ENCODE data around the gene PACRG. TPM values are rescaled to one million over a fixed set of nuclear protein-coding genes. Genes with fewer than 3 reads are reported as not detected.

The PACRG gene
- total and polyA plus RNA-seq, 9 donors = 1.2 to 2.7 (median 1.9) TPM

DNA sequence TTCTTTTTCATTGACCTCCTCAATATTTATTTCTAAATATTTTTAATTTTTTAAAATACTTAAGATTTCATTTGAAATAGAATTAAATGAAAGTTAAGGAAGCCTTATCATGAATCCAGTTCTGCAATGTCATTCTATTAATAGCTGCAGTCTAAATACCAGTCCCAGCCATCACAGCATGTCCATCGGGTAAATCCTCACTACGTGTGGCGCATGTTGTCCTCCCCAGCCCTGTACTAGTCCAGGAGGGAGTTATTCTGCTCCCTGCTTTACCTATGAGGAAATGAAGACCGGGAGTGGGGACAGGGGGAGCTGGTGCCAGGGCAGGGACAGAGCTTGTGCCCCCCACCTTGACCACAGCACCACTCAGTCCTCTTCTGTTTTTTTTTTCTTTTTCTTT is 561.7 kb downstream of the PACRG start:
- peak; percentile 45 for DNase-seq
- Histone ChIP-seq H3K9me3 (replicated peaks; ENCODE audit: control insufficient read depth, low read depth, low read length) (no peaks in the 10 kb centered on the region), H3K4me3 (ENCODE audit: low read length) (no peak overlapping the region), H3K36me3 (ENCODE audit: control insufficient read depth, insufficient read depth, low read length) (no peaks in the 10 kb centered on the region), H3K4me1 (ENCODE audit: control insufficient read depth, insufficient read depth, low read length) (peaks cover 8% of the 10 kb centered on the region), H3K27ac (ENCODE audit: low read length) (peak overlapping the region; percentile 45), H3K27me3 (ENCODE audit: control insufficient read depth, insufficient read depth, low read length) (no peaks in the 10 kb centered on the region)
- no CpG with 5 or more reads among the region's 4 CpGs for WGBS (ENCODE audit: insufficient coverage)

DNA sequence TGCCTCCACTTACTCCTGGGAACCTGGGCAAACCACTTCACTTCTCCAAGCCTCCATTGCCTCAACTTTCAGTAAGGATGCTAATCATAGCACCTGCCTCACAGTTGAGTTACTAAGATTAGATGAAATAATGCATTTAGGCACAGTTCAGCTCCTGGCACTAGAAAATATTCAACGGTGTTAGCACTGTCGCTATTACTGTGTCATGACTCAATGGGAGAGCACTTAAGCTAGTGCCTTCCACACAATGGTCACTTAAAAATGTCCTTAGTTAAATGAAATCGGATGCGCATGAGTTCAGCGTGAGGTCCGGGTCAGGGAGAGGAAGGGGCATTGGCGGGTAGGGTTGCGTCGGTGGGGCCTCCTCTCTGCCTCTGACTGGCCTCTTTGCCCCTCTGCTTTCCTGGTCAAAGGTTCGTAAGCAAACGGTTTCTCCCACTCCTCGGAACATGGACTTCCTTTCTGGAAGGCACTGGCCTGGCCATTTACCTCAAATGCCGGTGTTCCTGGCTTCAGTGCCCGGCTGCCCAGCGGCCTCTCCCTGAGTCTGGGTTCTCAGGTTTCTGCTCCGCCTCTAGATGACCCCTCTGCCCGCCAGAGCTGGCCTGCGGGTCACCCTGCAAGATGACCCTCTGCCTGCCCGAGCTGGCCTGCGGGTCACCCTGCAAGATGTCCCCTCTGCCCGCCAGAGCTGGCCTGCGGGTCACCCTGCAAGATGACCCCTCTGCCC is 562.9 kb downstream of the PACRG start:
- DNase-seq = no peak
- Histone ChIP-seq H3K27me3 (ENCODE audit: control insufficient read depth, insufficient read depth, low read length) (no peaks in the 10 kb centered on the region), H3K9me3 (replicated peaks; ENCODE audit: control insufficient read depth, low read depth, low read length) (no peaks in the 10 kb centered on the region), H3K36me3 (ENCODE audit: control insufficient read depth, insufficient read depth, low read length) (no peaks in the 10 kb centered on the region), H3K4me1 (ENCODE audit: control insufficient read depth, insufficient read depth, low read length) (peaks cover 8% of the 10 kb centered on the region), H3K4me3 (ENCODE audit: low read length) (no peak overlapping the region), H3K27ac (ENCODE audit: low read length) (no peak overlapping the region)
- WGBS (ENCODE audit: insufficient coverage) = 90% methylated on average over 22 of the region's 22 CpGs

DNA sequence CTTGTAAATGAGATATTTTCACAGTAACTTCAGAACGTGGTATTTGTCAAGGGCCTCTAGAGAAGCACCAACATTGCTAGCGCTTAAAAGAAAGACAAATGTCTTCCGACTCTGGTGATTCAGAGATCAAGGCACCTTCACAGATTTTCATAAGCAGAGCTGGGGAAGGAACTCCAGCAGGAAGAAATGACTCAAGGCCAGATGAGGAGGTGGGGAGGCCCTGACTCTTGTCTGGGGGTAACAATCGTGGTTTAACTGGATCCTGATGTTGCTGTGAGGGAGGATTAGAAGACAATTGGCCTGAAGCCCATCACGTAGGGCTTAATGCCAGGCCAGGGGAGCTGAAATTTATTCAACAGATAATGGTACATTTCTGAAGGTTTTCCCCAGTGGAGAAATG is 563.8 kb downstream of the PACRG start:
- H3K36me3 ChIP-seq (ENCODE audit: control insufficient read depth, insufficient read depth, low read length) = no peaks in the 10 kb centered on the region
- no peak for DNase-seq
- WGBS (ENCODE audit: insufficient coverage) = 14% methylated on average over 3 of the region's 5 CpGs
- no peak overlapping the region for H3K4me3 ChIP-seq (ENCODE audit: low read length)
- peaks cover 8% of the 10 kb centered on the region for H3K4me1 ChIP-seq (ENCODE audit: control insufficient read depth, insufficient read depth, low read length)
- no peak overlapping the region for H3K27ac ChIP-seq (ENCODE audit: low read length)
- H3K27me3 ChIP-seq (ENCODE audit: control insufficient read depth, insufficient read depth, low read length) = no peaks in the 10 kb centered on the region
- H3K9me3 ChIP-seq (replicated peaks; ENCODE audit: control insufficient read depth, low read depth, low read length) = no peaks in the 10 kb centered on the region

DNA sequence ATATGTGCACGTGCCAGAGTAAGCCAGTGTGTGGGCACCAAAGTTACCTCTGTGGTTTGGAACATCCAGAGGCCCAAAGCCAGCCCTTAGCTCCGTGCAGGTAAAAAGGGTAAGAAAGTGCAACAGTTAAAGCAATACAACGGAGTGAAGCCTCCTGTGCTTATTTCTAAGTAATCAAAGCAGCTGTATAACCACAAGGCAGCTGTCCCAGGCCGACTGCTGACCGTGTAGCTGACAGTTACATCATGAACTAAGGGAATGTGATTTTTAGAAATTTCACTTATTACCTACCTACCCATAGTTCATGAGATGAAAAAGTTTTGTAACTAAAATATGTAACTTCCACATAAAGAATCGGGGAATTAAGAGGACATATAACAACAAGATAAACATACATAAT is 565.5 kb downstream of the PACRG start:
- no peak overlapping the region for H3K27ac ChIP-seq (ENCODE audit: low read length)
- H3K27me3 ChIP-seq (ENCODE audit: control insufficient read depth, insufficient read depth, low read length) = no peaks in the 10 kb centered on the region
- H3K4me3 ChIP-seq (ENCODE audit: low read length) = no peak overlapping the region
- DNase-seq = no peak
- 33% methylated on average over 3 of the region's 6 CpGs for WGBS (ENCODE audit: insufficient coverage)
- no peaks in the 10 kb centered on the region for H3K9me3 ChIP-seq (replicated peaks; ENCODE audit: control insufficient read depth, low read depth, low read length)
- no peaks in the 10 kb centered on the region for H3K36me3 ChIP-seq (ENCODE audit: control insufficient read depth, insufficient read depth, low read length)
- peaks cover 15% of the 10 kb centered on the region for H3K4me1 ChIP-seq (ENCODE audit: control insufficient read depth, insufficient read depth, low read length)

DNA sequence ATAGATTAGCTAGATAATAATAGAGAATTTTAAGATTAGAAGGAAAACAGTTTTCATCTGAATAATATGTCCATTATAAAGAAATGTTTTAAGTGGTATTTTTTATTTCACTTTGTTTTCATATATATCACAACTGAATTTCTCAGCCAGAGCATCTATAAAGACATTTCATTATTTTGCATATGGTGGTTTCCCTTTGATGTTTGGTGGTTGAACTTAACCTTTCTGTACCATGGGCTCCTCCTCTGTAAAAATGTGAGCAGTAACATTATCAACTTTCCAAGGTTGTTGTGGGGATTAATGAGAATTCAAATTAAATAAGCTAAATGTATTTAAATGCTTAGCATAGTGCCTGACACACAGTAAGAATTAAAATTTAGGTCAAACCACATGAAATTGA is 567.0 kb downstream of the PACRG start:
- Histone ChIP-seq H3K27me3 (ENCODE audit: control insufficient read depth, insufficient read depth, low read length) (no peaks in the 10 kb centered on the region), H3K27ac (ENCODE audit: low read length) (no peak overlapping the region), H3K36me3 (ENCODE audit: control insufficient read depth, insufficient read depth, low read length) (no peaks in the 10 kb centered on the region), H3K4me3 (ENCODE audit: low read length) (no peak overlapping the region), H3K4me1 (ENCODE audit: control insufficient read depth, insufficient read depth, low read length) (peaks cover 16% of the 10 kb centered on the region), H3K9me3 (replicated peaks; ENCODE audit: control insufficient read depth, low read depth, low read length) (no peaks in the 10 kb centered on the region)
- no peak for DNase-seq

DNA sequence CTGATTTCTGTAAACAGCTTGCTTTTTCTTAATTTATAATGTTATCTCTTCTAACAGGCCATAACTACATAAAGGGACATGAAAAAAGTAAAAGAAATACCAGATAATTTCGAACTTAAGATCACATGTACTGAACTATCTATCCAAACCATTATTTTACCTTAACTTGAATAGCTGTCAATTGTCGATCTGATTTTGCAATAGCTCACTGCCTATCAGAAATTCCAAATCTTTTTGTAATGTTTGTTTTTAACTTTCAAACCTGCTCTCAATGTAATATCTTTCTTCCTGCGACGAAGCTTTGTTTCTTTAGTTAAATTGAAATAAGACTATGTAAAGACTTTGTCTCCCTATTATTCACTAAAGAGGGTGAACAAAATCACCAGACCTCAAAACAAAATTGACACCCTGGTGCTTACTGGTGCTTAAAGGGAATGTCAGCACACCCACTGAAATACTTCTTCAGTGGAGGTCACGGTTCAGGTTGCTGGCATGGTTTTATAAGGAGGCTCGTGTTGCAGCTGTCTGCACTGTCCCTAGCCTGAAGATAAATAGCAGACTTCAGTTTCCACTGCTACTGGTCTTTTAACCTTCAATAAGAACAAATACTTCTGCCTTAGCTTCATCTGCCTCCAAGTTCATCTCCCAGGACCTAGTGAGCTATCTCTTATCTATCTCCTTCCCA is 569.2 kb downstream of the PACRG start:
- peaks cover 18% of the 10 kb centered on the region for H3K4me1 ChIP-seq (ENCODE audit: control insufficient read depth, insufficient read depth, low read length)
- no peaks in the 10 kb centered on the region for H3K36me3 ChIP-seq (ENCODE audit: control insufficient read depth, insufficient read depth, low read length)
- H3K27ac ChIP-seq (ENCODE audit: low read length) = no peak overlapping the region
- no peak overlapping the region for H3K4me3 ChIP-seq (ENCODE audit: low read length)
- H3K9me3 ChIP-seq (replicated peaks; ENCODE audit: control insufficient read depth, low read depth, low read length) = no peaks in the 10 kb centered on the region
- no peaks in the 10 kb centered on the region for H3K27me3 ChIP-seq (ENCODE audit: control insufficient read depth, insufficient read depth, low read length)
- WGBS (ENCODE audit: insufficient coverage) = 48% methylated on average over 2 of the region's 6 CpGs
- DNase-seq = peak; percentile 59

DNA sequence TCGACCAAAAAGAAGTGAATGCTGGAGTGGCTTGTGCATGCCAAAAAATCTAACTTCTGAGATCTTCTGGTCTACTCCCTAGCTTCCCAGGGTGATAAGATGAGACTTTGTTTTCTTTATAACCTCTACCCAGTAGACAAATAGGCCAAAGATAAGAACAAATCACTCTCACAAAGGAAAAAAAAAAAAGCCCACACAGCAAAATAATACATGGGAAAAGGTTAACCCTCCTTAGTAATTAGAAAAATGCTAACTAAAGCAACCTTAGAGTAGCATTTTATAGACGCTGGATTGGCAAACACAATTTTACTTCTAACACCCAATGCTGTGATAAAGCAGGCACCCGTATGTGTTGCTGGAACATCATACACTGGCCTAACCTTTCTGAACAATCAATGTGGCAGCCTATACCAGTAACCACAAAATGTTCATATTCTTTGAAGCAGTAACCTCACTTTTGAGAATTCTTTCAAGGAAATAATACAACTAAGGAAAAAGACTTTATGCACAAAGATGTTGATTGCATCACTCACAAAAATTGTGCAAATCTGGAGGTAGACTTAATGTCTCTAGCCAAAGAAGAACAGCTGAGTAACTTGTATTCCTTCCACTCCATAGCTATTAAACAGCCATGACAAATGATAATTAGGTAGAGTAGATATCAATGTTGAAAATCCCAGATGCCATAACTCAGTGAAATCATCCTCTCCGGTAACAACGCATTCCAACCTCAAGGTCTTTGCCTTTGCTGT is 570.5 kb downstream of the PACRG start:
- Histone ChIP-seq H3K4me3 (ENCODE audit: low read length) (no peak overlapping the region), H3K27me3 (ENCODE audit: control insufficient read depth, insufficient read depth, low read length) (no peaks in the 10 kb centered on the region), H3K27ac (ENCODE audit: low read length) (no peak overlapping the region), H3K4me1 (ENCODE audit: control insufficient read depth, insufficient read depth, low read length) (peaks cover 15% of the 10 kb centered on the region), H3K36me3 (ENCODE audit: control insufficient read depth, insufficient read depth, low read length) (no peaks in the 10 kb centered on the region), H3K9me3 (replicated peaks; ENCODE audit: control insufficient read depth, low read depth, low read length) (no peaks in the 10 kb centered on the region)
- no peak for DNase-seq
- 65% methylated on average over 4 of the region's 5 CpGs for WGBS (ENCODE audit: insufficient coverage)

DNA sequence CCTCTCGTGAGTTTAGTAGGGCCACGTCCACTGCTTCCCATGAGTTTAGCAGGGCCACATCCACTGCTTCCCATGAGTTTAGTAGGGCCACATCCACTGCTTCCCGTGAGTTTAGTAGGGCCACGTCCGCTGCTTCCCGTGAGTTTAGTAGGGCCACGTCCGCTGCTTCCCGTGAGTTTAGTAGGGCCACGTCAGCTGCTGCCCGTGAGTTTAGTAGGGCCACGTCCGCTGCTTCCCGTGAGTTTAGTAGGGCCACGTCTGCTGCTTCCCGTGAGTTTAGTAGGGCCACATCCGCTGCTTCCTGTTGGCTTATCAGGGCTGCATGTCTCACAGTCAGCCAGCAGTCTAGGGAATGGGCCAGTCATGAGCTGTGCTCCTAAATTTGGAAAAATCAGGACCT is 573.1 kb downstream of the PACRG start:
- Histone ChIP-seq H3K27me3 (ENCODE audit: control insufficient read depth, insufficient read depth, low read length) (no peaks in the 10 kb centered on the region), H3K36me3 (ENCODE audit: control insufficient read depth, insufficient read depth, low read length) (no peaks in the 10 kb centered on the region), H3K27ac (ENCODE audit: low read length) (no peak overlapping the region), H3K4me3 (ENCODE audit: low read length) (no peak overlapping the region), H3K9me3 (replicated peaks; ENCODE audit: control insufficient read depth, low read depth, low read length) (no peaks in the 10 kb centered on the region), H3K4me1 (ENCODE audit: control insufficient read depth, insufficient read depth, low read length) (peaks cover 14% of the 10 kb centered on the region)
- DNase-seq = no peak
- 89% methylated on average over 17 of the region's 17 CpGs for WGBS (ENCODE audit: insufficient coverage)

DNA sequence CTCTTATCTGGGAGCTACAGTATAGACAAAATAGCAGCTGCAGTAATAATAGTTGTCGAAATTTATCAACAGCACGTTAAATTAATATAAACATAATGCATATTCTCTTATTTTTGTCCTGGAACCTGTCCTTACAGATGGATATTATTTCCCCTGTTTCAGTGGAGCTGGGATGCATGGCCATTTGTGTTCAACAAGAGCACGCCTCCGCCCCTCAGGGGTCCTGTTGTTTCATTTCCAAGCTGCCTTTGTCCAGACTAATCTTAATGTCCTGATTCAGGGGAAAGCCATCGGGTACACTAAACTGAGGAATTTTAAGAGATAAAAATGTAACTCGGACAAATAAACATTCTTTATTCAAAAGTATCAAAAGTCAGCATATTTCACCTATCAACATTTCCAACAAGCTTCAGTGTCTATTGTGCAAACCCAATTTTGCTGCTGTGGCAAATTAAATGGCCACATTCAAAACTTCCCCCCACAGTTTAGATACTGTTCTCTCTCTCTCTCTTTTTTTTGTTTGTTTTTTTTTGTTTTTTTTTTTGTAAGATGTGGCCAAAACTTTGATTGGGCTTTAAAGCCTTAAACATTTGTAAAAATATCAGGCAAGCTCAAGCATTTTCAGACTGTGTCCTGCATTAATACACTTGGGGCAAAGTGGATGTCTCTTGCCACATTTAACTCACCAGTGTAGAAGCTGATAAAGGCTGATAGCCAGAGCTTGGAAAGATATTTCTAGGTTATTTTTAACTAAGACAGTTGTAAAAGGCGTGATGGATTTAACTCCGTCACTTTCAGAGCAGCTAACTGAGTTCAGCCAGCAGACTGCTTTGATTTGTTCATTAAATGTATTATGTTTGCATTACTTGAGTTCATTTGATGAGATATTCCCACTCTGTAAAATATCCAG is 574.2 kb downstream of the PACRG start:
- DNase-seq = peak; percentile 70
- Histone ChIP-seq H3K4me3 (ENCODE audit: low read length) (no peak overlapping the region), H3K36me3 (ENCODE audit: control insufficient read depth, insufficient read depth, low read length) (no peaks in the 10 kb centered on the region), H3K4me1 (ENCODE audit: control insufficient read depth, insufficient read depth, low read length) (peaks cover 14% of the 10 kb centered on the region), H3K27me3 (ENCODE audit: control insufficient read depth, insufficient read depth, low read length) (no peaks in the 10 kb centered on the region), H3K9me3 (replicated peaks; ENCODE audit: control insufficient read depth, low read depth, low read length) (no peaks in the 10 kb centered on the region), H3K27ac (ENCODE audit: low read length) (peak overlapping the region; percentile 1)
- WGBS (ENCODE audit: insufficient coverage) = no CpG with 5 or more reads among the region's 8 CpGs

Measured in muscle of leg (tissue), 11 donors.